ENCODE data around the gene IL1RL1.

IL1RL1 gene

DNA sequence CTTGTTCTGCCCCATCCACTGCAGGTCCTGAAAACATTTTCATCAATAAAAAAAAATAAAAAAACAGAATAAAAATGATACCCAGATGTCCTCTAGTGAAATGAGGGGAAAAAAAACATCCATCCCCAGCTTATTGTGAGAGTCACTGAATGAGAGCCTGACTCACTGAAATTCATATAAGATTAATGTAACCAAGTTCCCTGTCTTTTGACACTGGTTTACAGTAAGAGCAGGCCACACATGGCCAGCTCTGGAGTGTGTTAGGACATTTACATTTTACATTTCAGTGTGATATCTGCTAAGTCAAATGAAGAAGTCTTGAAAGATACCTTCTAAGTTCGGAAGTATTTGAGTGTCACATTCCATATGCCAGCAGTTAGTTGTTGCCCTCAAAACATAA is 23.1 kb downstream of the IL1RL1 start:
- Histone ChIP-seq H3K4me2 (ENCODE audit: low read length) (no peak overlapping the region), H4K12ac (ENCODE audit: low read depth, low read length) (no peak overlapping the region), H2BK120ac (ENCODE audit: insufficient read depth, low read length, poor library complexity) (no peak overlapping the region), H3K4ac (ENCODE audit: low read depth, low read length) (no peak overlapping the region), H3K4me3 (ENCODE audit: low read depth, low read length) (no peak overlapping the region), H3K9ac (ENCODE audit: low read length) (no peak overlapping the region), H3K23ac (ENCODE audit: low read length) (no peak overlapping the region), H3K9me3 (ENCODE audit: insufficient read depth, low read depth, low read length) (no peaks in the 10 kb centered on the region), H2AK5ac (ENCODE audit: low read length) (no peak overlapping the region), H3K27me3 (ENCODE audit: insufficient read depth, low read length) (no peaks in the 10 kb centered on the region), H3K79me1 (ENCODE audit: low read length) (no peaks in the 10 kb centered on the region), H4K8ac (ENCODE audit: low read depth, low read length) (no peak overlapping the region), H3K79me2 (ENCODE audit: control insufficient read depth, insufficient read depth, low read length, poor library complexity) (no peaks in the 10 kb centered on the region), H3K4me1 (ENCODE audit: control insufficient read depth in 1 of 2, insufficient read depth in 2 of 2, low read length in 2 of 2) (no peaks in the 10 kb centered on the region), H2BK5ac (ENCODE audit: low read depth, low read length, poor library complexity) (no peak overlapping the region), H2AFZ (ENCODE audit: insufficient read depth, low read length, poor library complexity) (no peak overlapping the region), H3K27ac (ENCODE audit: low read depth, low read length) (no peak overlapping the region), H2BK12ac (ENCODE audit: low read length) (no peak overlapping the region), H3K14ac (ENCODE audit: low read length) (no peak overlapping the region), H3K18ac (ENCODE audit: low read length) (no peak overlapping the region), H3K36me3 (ENCODE audit: control insufficient read depth in 1 of 2, insufficient read depth in 2 of 2, low read length in 2 of 2) (no peaks in the 10 kb centered on the region), H4K91ac (ENCODE audit: low read depth, low read length) (no peak overlapping the region)
- DNase-seq: no peak
- no CpG with 5 or more reads among the region's 1 CpG for WGBS (ENCODE audit: extremely low coverage, insufficient coverage, insufficient read length)

GRCh38 chr2:102335871-102336366 is 24.6 kb downstream of the IL1RL1 start:
- H3K4me1 ChIP-seq (ENCODE audit: control insufficient read depth in 1 of 2, insufficient read depth in 2 of 2, low read length in 2 of 2): no peaks in the 10 kb centered on the region
- H3K79me1 ChIP-seq (ENCODE audit: low read length): no peaks in the 10 kb centered on the region
- H3K14ac ChIP-seq (ENCODE audit: low read length): no peak overlapping the region
- no peaks in the 10 kb centered on the region for H3K9me3 ChIP-seq (ENCODE audit: insufficient read depth, low read depth, low read length)
- H4K8ac ChIP-seq (ENCODE audit: low read depth, low read length): no peak overlapping the region
- WGBS (ENCODE audit: extremely low coverage, insufficient coverage, insufficient read length): no CpG with 5 or more reads among the region's 8 CpGs
- H3K9ac ChIP-seq (ENCODE audit: low read length): no peak overlapping the region
- no peak overlapping the region for H4K91ac ChIP-seq (ENCODE audit: low read depth, low read length)
- H3K36me3 ChIP-seq (ENCODE audit: control insufficient read depth in 1 of 2, insufficient read depth in 2 of 2, low read length in 2 of 2): no peaks in the 10 kb centered on the region
- H3K23ac ChIP-seq (ENCODE audit: low read length): no peak overlapping the region
- no peaks in the 10 kb centered on the region for H3K27me3 ChIP-seq (ENCODE audit: insufficient read depth, low read length)
- DNase-seq: no peak
- H2BK120ac ChIP-seq (ENCODE audit: insufficient read depth, low read length, poor library complexity): no peak overlapping the region
- no peak overlapping the region for H3K18ac ChIP-seq (ENCODE audit: low read length)
- no peak overlapping the region for H4K12ac ChIP-seq (ENCODE audit: low read depth, low read length)
- no peak overlapping the region for H2AFZ ChIP-seq (ENCODE audit: insufficient read depth, low read length, poor library complexity)
- no peak overlapping the region for H3K4me2 ChIP-seq (ENCODE audit: low read length)
- H3K79me2 ChIP-seq (ENCODE audit: control insufficient read depth, insufficient read depth, low read length, poor library complexity): no peaks in the 10 kb centered on the region
- H3K4me3 ChIP-seq (ENCODE audit: low read depth, low read length): no peak overlapping the region
- no peak overlapping the region for H2AK5ac ChIP-seq (ENCODE audit: low read length)
- H3K4ac ChIP-seq (ENCODE audit: low read depth, low read length): no peak overlapping the region
- no peak overlapping the region for H2BK5ac ChIP-seq (ENCODE audit: low read depth, low read length, poor library complexity)
- H3K27ac ChIP-seq (ENCODE audit: low read depth, low read length): no peak overlapping the region
- H2BK12ac ChIP-seq (ENCODE audit: low read length): no peak overlapping the region

DNA sequence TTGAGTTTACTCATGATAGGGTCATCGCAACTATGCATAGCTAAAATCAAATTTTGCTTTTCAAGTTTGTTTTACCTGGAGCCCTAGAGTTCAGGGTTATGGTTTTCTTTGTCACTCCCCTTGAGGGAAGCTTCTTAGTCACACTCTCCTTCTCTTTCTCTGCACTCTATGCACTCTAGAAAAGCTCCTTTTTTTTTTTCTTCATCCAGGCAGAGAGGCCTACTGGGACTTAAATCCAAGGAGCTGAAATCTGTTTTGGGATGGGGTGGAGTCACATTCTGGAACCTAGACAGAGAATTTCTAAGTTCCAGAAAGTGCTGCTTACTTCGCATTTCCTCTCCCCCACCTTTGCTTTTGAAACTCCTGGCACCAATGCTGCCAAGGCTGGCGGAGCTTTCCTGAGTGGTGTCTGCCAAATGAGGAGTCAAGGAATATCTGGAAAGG is 25.2 kb downstream of the IL1RL1 start:
- Histone ChIP-seq H2AFZ (ENCODE audit: insufficient read depth, low read length, poor library complexity) (no peak overlapping the region), H3K79me1 (ENCODE audit: low read length) (no peaks in the 10 kb centered on the region), H3K18ac (ENCODE audit: low read length) (no peak overlapping the region), H3K27ac (ENCODE audit: low read depth, low read length) (no peak overlapping the region), H2BK12ac (ENCODE audit: low read length) (no peak overlapping the region), H4K12ac (ENCODE audit: low read depth, low read length) (no peak overlapping the region), H2BK120ac (ENCODE audit: insufficient read depth, low read length, poor library complexity) (no peak overlapping the region), H3K9ac (ENCODE audit: low read length) (no peak overlapping the region), H3K23ac (ENCODE audit: low read length) (no peak overlapping the region), H3K4me1 (ENCODE audit: control insufficient read depth in 1 of 2, insufficient read depth in 2 of 2, low read length in 2 of 2) (no peaks in the 10 kb centered on the region), H3K14ac (ENCODE audit: low read length) (no peak overlapping the region), H3K36me3 (ENCODE audit: control insufficient read depth in 1 of 2, insufficient read depth in 2 of 2, low read length in 2 of 2) (no peaks in the 10 kb centered on the region), H3K4me3 (ENCODE audit: low read depth, low read length) (no peak overlapping the region), H4K8ac (ENCODE audit: low read depth, low read length) (no peak overlapping the region), H3K79me2 (ENCODE audit: control insufficient read depth, insufficient read depth, low read length, poor library complexity) (no peaks in the 10 kb centered on the region), H3K27me3 (ENCODE audit: insufficient read depth, low read length) (no peaks in the 10 kb centered on the region), H2AK5ac (ENCODE audit: low read length) (no peak overlapping the region), H3K9me3 (ENCODE audit: insufficient read depth, low read depth, low read length) (no peaks in the 10 kb centered on the region), H3K4me2 (ENCODE audit: low read length) (no peak overlapping the region), H3K4ac (ENCODE audit: low read depth, low read length) (no peak overlapping the region), H4K91ac (ENCODE audit: low read depth, low read length) (no peak overlapping the region), H2BK5ac (ENCODE audit: low read depth, low read length, poor library complexity) (no peak overlapping the region)
- WGBS (ENCODE audit: extremely low coverage, insufficient coverage, insufficient read length): no CpG with 5 or more reads among the region's 3 CpGs
- DNase-seq: no peak

GRCh38 chr2:102337012-102337411 is 25.6 kb downstream of the IL1RL1 start:
- no peak overlapping the region for H3K14ac ChIP-seq (ENCODE audit: low read length)
- H2AK5ac ChIP-seq (ENCODE audit: low read length): no peak overlapping the region
- no CpG with 5 or more reads among the region's 1 CpG for WGBS (ENCODE audit: extremely low coverage, insufficient coverage, insufficient read length)
- no peak for DNase-seq
- H3K23ac ChIP-seq (ENCODE audit: low read length): no peak overlapping the region
- H3K36me3 ChIP-seq (ENCODE audit: control insufficient read depth in 1 of 2, insufficient read depth in 2 of 2, low read length in 2 of 2): no peaks in the 10 kb centered on the region
- no peak overlapping the region for H4K8ac ChIP-seq (ENCODE audit: low read depth, low read length)
- no peaks in the 10 kb centered on the region for H3K9me3 ChIP-seq (ENCODE audit: insufficient read depth, low read depth, low read length)
- no peak overlapping the region for H3K4me3 ChIP-seq (ENCODE audit: low read depth, low read length)
- no peak overlapping the region for H4K91ac ChIP-seq (ENCODE audit: low read depth, low read length)
- H3K4ac ChIP-seq (ENCODE audit: low read depth, low read length): no peak overlapping the region
- no peaks in the 10 kb centered on the region for H3K27me3 ChIP-seq (ENCODE audit: insufficient read depth, low read length)
- no peak overlapping the region for H2BK12ac ChIP-seq (ENCODE audit: low read length)
- no peaks in the 10 kb centered on the region for H3K79me1 ChIP-seq (ENCODE audit: low read length)
- H4K12ac ChIP-seq (ENCODE audit: low read depth, low read length): no peak overlapping the region
- H2AFZ ChIP-seq (ENCODE audit: insufficient read depth, low read length, poor library complexity): no peak overlapping the region
- no peaks in the 10 kb centered on the region for H3K4me1 ChIP-seq (ENCODE audit: control insufficient read depth in 1 of 2, insufficient read depth in 2 of 2, low read length in 2 of 2)
- no peak overlapping the region for H3K27ac ChIP-seq (ENCODE audit: low read depth, low read length)
- H3K4me2 ChIP-seq (ENCODE audit: low read length): no peak overlapping the region
- H3K9ac ChIP-seq (ENCODE audit: low read length): no peak overlapping the region
- no peaks in the 10 kb centered on the region for H3K79me2 ChIP-seq (ENCODE audit: control insufficient read depth, insufficient read depth, low read length, poor library complexity)
- H2BK120ac ChIP-seq (ENCODE audit: insufficient read depth, low read length, poor library complexity): no peak overlapping the region
- no peak overlapping the region for H3K18ac ChIP-seq (ENCODE audit: low read length)
- H2BK5ac ChIP-seq (ENCODE audit: low read depth, low read length, poor library complexity): no peak overlapping the region

All from trophoblast cell (in vitro differentiated cells and primary cell).